SJSA1 (cell line): Measurements from ENCODE around the gene NPHP4. TPM values are rescaled to one million over a fixed set of nuclear protein-coding genes. Genes with fewer than 3 reads are reported as not detected.

Source experiments
- DNase-seq, 2 experiments: peaks; one replicate each; pipeline ENCODE4 v3.0.0-alpha.2; 2015 to 2020; ENCODE audit warnings: low spot score in 2 of 2, low read depth in 1 of 2
- H3K27ac ChIP-seq: fragments of 250-450 bp; sonication (Bioruptor Pico); 2 replicates; pipeline ENCODE4 v1.5.1; 2020; ENCODE audit warnings: mild to moderate bottlenecking, moderate library complexity
- H3K27me3 ChIP-seq: fragments of 250-450 bp; sonication (Bioruptor Pico); replicated peaks from 2 replicates; pipeline ENCODE4 v1.5.1; 2020; ENCODE audit warnings: mild to moderate bottlenecking, moderate library complexity
- H3K36me3 ChIP-seq: fragments of 250-450 bp; sonication (Bioruptor Pico); 2 replicates; pipeline ENCODE4 v1.5.1; 2020; ENCODE audit warnings: mild to moderate bottlenecking
- H3K4me1 ChIP-seq: fragments of 250-450 bp; sonication (Bioruptor Pico); replicated peaks from 2 replicates; pipeline ENCODE4 v1.6.1; 2021; ENCODE audit warnings: mild to moderate bottlenecking
- H3K4me3 ChIP-seq: fragments of 250-450 bp; sonication (Bioruptor Pico); 2 replicates; pipeline ENCODE4 v1.5.1; 2020; ENCODE audit warnings: mild to moderate bottlenecking
- H3K9me3 ChIP-seq: fragments of 250-450 bp; sonication (Bioruptor Pico); replicated peaks from 2 replicates; pipeline ENCODE4 v1.5.1; 2020; ENCODE audit warnings: mild to moderate bottlenecking
- total RNA-seq: library from RNA; depleted of rRNA; stranded (reverse); fragments of >200 nt; shearing (Covaris generic); gene quantifications from 2 replicates; pipeline ENCODE4 v1.2.3, GENCODE V29; 2014

NPHP4 gene
- total RNA-seq, 1 experiment from 2014 or later: 4.5 TPM

GRCh38 chr1:5883129-5884048 is 108.8 kb downstream of the NPHP4 start:
- no peak for DNase-seq
- peaks cover 3% of the 10 kb centered on the region; the same call in 1 of the 2 replicates for H3K36me3 ChIP-seq

GRCh38 chr1:5882367-5883128 is 109.7 kb downstream of the NPHP4 start:
- H3K9me3 ChIP-seq: no peaks in the 10 kb centered on the region
- peaks cover 3% of the 10 kb centered on the region; the same call in 1 of the 2 replicates for H3K36me3 ChIP-seq
- H3K4me3 ChIP-seq: no peak overlapping the region
- H3K4me1 ChIP-seq: peaks cover 8% of the 10 kb centered on the region
- no peak for DNase-seq
- no peak overlapping the region for H3K27ac ChIP-seq
- no peaks in the 10 kb centered on the region for H3K27me3 ChIP-seq

More at GRCh38 chr1:5883129-5884048, 108.8 kb downstream of the NPHP4 start:
- H3K4me3 ChIP-seq: no peak overlapping the region
- H3K27ac ChIP-seq: no peak overlapping the region
- H3K4me1 ChIP-seq: no peaks in the 10 kb centered on the region
- no peaks in the 10 kb centered on the region for H3K9me3 ChIP-seq
- no peaks in the 10 kb centered on the region for H3K27me3 ChIP-seq

- Histone ChIP-seq H3K4me3 (no peak overlapping the region), H3K4me1 (peaks cover 14% of the 10 kb centered on the region), H3K36me3 (peaks cover 3% of the 10 kb centered on the region; the same call in 1 of the 2 replicates), H3K27me3 (no peaks in the 10 kb centered on the region), H3K9me3 (no peaks in the 10 kb centered on the region), H3K27ac (no peak overlapping the region)
- DNase-seq: no peak
These were observed 110.6 kb downstream of the NPHP4 start for GRCh38 chr1:5881526-5882222.

- Histone ChIP-seq H3K9me3 (no peaks in the 10 kb centered on the region), H3K4me1 (peaks cover 14% of the 10 kb centered on the region), H3K4me3 (no peak overlapping the region), H3K27me3 (no peaks in the 10 kb centered on the region), H3K27ac (no peak overlapping the region), H3K36me3 (peaks cover 3% of the 10 kb centered on the region; the same call in 1 of the 2 replicates)
- DNase-seq: no peak
These were observed 111.4 kb downstream of the NPHP4 start for GRCh38 chr1:5880630-5881405.

GRCh38 chr1:5879421-5879820 is 112.8 kb downstream of the NPHP4 start:
- Histone ChIP-seq H3K27me3 (no peaks in the 10 kb centered on the region), H3K27ac (no peak overlapping the region), H3K4me1 (peaks cover 14% of the 10 kb centered on the region), H3K4me3 (no peak overlapping the region), H3K36me3 (peaks cover 7% of the 10 kb centered on the region), H3K9me3 (no peaks in the 10 kb centered on the region)
- DNase-seq: no peak

- DNase-seq: no peak
- Histone ChIP-seq H3K27ac (no peak overlapping the region), H3K4me1 (peaks cover 14% of the 10 kb centered on the region), H3K36me3 (peaks cover 10% of the 10 kb centered on the region), H3K4me3 (no peak overlapping the region), H3K27me3 (no peaks in the 10 kb centered on the region), H3K9me3 (no peaks in the 10 kb centered on the region)
These were observed 113.3 kb downstream of the NPHP4 start for GRCh38 chr1:5878971-5879370.

- peaks cover 14% of the 10 kb centered on the region for H3K4me1 ChIP-seq
- no peak for DNase-seq
- H3K27ac ChIP-seq: peak overlapping the region; percentile 36; the same call in 1 of the 2 replicates
- peaks cover 10% of the 10 kb centered on the region for H3K36me3 ChIP-seq
- H3K4me3 ChIP-seq: no peak overlapping the region
- H3K27me3 ChIP-seq: no peaks in the 10 kb centered on the region
- no peaks in the 10 kb centered on the region for H3K9me3 ChIP-seq
These were observed 114.3 kb downstream of the NPHP4 start for GRCh38 chr1:5877683-5878530.

- Histone ChIP-seq H3K4me3 (no peak overlapping the region), H3K4me1 (peaks cover 14% of the 10 kb centered on the region), H3K9me3 (no peaks in the 10 kb centered on the region), H3K36me3 (peaks cover 10% of the 10 kb centered on the region), H3K27ac (no peak overlapping the region), H3K27me3 (no peaks in the 10 kb centered on the region)
- DNase-seq: no peak
These were observed 115.2 kb downstream of the NPHP4 start for GRCh38 chr1:5877001-5877400.

- Histone ChIP-seq H3K36me3 (peaks cover 10% of the 10 kb centered on the region), H3K4me1 (peaks cover 14% of the 10 kb centered on the region), H3K9me3 (no peaks in the 10 kb centered on the region), H3K4me3 (no peak overlapping the region), H3K27me3 (no peaks in the 10 kb centered on the region), H3K27ac (no peak overlapping the region)
- no peak for DNase-seq
These were observed 116.1 kb downstream of the NPHP4 start for GRCh38 chr1:5876094-5876650.

- Histone ChIP-seq H3K4me3 (no peak overlapping the region), H3K36me3 (peaks cover 10% of the 10 kb centered on the region), H3K4me1 (peaks cover 14% of the 10 kb centered on the region), H3K9me3 (no peaks in the 10 kb centered on the region), H3K27me3 (no peaks in the 10 kb centered on the region), H3K27ac (no peak overlapping the region)
- no peak for DNase-seq
These were observed 116.8 kb downstream of the NPHP4 start for GRCh38 chr1:5875345-5875910.

- Histone ChIP-seq H3K9me3 (no peaks in the 10 kb centered on the region), H3K4me3 (no peak overlapping the region), H3K36me3 (peaks cover 10% of the 10 kb centered on the region), H3K27ac (no peak overlapping the region), H3K27me3 (no peaks in the 10 kb centered on the region), H3K4me1 (peaks cover 14% of the 10 kb centered on the region)
- DNase-seq: no peak
These were observed 117.7 kb downstream of the NPHP4 start for GRCh38 chr1:5874416-5875110.
